Hepatocyte (in vitro differentiated cells): ENCODE data around the gene HAAO.

Source experiments
- CTCF ChIP-seq: fragments of 200-600 bp; sonication (generic); IDR thresholded peaks from 2 replicates; pipeline ENCODE4 v1.5.1; 2016; ENCODE audit warnings: antibody characterized with exemption, mild to moderate bottlenecking; ENCODE audit not compliant: poor library complexity
- EZH2 ChIP-seq: fragments of 200-600 bp; sonication (generic); IDR thresholded peaks from 2 replicates; pipeline ENCODE4 v1.6.1; 2016; ENCODE audit warnings: antibody characterized with exemption, mild to moderate bottlenecking, borderline replicate concordance
- EZH2phosphoT487 ChIP-seq: fragments of 200-600 bp; sonication (generic); IDR thresholded peaks from one replicate; pipeline ENCODE4 v1.6.1; 2018; ENCODE audit warnings: antibody characterized with exemption, mild to moderate bottlenecking, low read depth, moderate library complexity; ENCODE audit not compliant: unreplicated experiment, severe bottlenecking

GRCh38 chr2:42756150-42756775 is 36.1 kb downstream of the HAAO start:
- TF ChIP-seq CTCF: no peak
- TF ChIP-seq EZH2: no peak
- TF ChIP-seq EZH2phosphoT487: no peak
